ENCODE data around the gene TMEM190.
A peak's percentile ranks its signal among the peaks of the same experiment; 100 is the strongest.
"Not testable (repeated sequence)": the region's sequence is repeated elsewhere in the genome, so short reads cannot be mapped to it uniquely, and the experiment has no call there.

The TMEM190 gene

DNA sequence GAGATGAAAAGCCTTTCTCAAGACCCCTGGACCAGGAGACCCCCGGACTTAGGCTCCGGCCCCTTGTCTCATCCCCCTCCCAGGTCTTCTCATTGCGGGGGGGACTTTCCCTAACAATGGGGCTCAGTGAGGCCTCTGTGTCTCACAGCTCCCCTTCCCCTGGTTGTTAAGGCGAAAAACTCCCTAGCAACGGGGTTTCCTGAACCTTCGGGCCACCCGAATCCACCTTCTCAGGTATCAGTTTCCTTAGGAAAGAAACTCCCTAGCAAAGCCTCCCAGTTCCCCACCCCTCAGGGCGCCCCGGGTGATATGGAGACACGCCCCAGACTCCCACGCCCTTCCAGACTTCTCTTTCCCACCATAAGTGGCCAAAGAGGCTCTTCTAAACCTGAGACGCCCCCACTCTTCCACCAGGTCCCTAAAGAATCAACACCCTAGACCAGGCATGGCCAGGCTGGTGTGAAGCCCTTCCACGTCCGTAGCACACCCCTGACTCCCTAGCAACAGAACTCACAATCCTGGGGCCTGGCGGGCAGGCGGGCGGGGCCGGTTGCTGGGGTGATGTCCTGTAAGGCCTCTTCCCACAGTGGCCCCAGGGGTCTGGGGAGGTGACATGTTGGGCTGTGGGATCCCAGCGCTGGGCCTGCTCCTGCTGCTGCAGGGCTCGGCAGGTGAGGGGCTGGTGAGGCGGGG is at the start of gene TMEM190:
TMEM190 (plus strand) TSS at position 586 of the 693 bp plus-strand sequence; CDS start at position 614, 28 bp downstream.
- no peak for DNase-seq

DNA sequence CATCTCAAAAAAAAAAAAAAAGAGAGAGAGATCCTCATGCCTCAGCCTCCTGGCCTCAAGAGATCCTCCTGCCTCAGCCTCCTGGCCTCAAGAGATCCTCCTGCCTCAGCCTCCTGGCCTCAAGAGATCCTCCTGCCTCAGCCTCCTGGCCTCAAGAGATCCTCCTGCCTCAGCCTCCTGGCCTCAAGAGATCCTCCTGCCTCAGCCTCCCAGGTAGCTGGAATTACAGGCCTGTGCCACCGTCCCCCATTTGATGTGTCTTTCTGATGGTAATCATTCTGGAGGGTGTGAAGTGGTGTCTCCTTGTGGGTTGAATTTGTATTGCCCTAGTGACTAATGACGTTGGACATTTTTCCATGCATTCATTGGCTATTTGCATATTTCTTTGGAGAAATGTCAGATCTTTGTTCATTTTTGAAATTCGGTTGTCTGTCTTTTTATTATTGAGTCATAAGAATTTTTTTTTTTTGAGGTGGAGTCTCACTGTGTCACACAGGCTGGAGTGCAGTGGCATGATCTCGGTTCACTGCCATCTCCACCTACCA is 47.8 kb upstream of the TMEM190 start:
- not testable (repeated sequence) for DNase-seq

DNA sequence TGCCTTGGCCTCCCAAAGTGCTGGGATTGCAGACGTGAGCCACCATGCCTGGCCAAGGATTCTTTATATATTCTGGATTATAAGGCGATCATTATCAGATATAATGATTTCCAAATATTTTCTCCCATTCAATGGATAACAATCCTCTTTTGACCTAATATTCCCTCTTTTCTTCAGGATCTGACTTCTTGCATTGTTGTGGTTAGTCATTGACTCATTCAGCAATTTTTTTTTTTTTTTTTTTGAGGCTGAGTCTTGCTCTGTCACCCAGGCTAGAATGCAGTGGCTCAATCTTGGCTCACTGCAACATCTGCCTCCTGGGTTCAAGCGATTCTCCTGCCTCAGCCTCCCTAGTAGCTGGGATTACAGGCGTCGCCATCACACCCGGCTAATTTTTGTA is 46.8 kb upstream of the TMEM190 start:
- DNase-seq = not testable (repeated sequence)

DNA sequence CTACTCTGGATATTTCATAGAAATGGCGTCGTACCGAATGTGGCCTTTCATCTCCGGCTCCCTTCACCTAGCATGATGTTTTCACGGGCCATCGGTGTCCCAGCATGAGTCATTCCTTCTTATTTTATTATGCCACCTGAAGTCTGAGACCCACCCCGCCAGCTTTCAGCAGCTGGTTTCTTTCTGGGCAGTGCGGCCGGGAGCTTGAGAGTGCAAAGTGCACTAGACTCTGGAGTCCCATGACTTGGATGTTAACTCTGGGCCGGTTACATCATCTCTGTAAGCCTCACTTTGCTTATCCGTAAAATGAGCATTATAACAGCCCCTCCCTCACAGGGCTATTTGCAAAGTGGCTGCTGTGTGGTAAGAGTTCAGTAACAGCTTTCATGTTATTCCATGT is 42.8 kb upstream of the TMEM190 start:
- DNase-seq = no peak

DNA sequence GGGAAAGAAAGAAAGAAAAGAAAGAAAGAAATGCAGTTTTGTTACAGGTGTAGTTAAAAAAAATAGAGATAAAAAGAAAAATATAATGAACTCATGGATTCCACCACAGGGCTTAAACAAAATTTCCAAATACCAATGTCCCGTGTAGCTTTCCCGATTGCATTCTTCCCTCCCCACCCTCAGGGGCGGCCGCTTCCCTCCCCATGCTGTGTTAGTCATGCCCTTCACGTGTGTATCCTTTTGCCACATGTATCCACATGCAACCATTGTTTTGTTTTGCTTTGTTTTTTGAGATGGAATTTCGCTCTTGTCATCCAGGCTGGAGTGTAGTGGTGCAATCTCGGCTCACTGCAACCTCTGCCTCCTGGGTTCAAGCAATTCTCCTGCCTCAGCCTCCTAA is 40.5 kb upstream of the TMEM190 start:
- no peak for DNase-seq

DNA sequence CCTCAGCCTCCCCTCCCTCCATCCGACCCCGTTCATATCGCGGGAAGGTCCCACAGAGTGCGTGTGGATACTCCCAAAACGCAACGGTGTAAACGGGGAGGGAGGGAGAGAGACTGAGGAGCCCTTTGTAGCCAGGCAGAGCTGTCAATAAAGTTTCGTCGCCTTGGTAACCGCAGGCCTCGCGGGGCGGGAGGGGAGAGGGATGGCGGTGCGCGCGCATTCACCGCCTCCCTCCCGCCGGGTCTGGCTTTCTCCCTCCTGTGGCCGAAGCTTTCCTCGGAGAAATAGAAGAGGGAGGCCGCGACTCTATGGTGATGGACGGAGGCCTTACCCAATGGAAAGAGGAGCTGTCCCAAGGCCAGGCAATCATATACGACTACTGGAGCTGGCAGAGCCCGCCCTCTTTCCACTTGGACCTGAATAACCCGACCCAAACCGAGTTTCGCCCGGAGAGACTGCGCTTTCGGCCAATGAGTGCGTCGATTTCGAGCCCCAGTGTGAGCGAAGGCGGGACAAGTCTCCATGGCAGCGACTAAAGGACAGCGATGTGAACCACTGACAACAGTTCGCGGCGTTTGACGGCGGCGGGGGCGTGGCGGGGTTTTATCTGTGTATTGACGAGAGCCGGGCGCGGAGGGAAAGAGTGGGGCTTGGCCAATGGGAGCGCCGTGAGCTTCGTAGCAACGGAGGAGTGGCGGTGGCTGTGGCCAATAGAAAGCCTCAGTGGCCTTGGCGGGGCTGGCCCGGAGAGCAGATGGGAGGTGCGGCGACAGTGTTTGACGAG is 37.3 kb upstream of the TMEM190 start, which contains the start of gene KMT5C:
KMT5C (plus strand) TSS at position 772 of the 784 bp plus-strand sequence. CDS start 2,061 bp downstream, outside the sequence.
- peak; percentile 100 for DNase-seq

DNA sequence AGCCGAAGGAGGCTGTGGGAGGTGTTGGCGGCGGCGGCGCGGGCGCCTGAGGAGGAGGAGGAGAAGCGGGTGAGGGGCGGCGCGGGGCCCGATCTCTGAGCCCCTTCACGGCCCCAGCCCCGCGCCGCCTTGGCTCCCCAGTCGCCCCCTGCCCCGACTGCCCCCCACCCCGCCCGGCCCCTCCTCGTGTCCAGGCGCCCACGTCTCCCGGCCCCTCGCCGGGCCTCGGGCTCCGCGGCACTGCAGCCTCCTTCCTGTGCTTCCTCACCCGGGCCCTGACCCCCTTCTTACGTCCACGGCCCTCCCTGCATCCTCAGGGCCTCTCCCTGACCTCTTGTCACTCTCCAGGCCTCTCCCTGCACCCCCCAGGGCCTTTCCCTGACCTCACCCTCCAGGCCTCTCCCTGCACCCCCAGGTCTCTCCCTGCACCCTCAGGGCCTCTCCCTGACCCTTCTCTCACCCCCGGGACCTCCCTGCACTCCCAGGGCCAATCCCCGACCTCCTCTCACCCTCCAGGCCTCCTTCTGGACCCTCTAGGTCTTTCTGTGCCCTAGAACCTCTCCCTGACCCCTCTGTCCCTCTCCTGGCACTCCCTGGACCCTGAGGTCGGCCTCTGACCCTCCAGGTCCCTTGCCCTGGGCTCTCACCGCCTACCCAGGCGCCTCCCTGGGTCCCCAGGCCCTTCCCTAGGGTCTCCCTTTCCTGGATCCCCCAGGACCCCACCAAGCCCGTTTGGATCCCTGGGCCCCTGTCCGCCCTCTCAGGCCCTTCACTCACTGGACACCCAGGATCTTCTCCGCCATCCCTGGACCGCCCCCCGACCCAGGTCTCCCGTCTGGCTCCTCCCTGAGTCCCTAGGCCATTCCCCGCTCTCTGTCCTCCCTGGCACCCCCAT is 36.5 kb upstream of the TMEM190 start:
- no peak for DNase-seq

DNA sequence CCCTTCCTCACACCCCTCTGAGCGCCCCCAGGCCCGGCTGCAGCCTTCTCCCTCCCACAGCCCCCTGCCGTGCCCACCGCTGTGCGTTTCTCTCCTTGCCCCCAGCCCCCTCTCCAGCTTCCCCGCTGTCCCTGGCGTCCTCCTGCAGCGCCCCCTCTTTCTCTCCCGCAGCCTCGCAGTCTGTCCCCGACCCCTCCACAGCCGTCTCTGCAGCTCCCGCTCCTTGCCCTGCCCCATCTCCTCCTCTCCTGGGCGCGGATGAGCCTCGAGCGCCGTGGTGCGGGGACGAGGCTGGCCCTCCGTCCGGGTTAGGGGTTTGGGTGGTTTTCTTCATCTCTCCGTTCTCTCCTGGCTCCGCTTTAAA is 35.9 kb upstream of the TMEM190 start:
- DNase-seq = no peak

DNA sequence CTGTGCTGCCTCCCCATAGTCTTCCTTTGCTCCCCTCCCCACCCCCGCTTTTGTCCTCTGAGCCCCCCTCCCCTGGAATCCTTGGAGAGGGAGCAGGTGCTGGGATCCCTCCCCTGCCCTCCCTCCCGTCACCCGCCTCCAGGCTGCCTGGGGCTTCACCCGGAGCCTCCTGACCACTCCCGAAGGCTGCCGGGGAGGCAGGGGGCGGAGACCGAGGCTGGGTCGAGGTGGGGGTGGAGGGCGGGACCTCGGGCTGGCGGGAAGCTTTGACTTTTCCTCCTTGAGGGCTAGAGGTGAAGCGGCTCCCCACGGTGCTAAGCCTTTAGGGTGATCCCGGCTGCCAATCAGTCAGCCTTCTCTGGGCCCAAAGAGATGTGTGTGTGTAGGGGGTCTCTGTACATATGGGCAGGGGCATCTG is 35.4 kb upstream of the TMEM190 start:
- no peak for DNase-seq

DNA sequence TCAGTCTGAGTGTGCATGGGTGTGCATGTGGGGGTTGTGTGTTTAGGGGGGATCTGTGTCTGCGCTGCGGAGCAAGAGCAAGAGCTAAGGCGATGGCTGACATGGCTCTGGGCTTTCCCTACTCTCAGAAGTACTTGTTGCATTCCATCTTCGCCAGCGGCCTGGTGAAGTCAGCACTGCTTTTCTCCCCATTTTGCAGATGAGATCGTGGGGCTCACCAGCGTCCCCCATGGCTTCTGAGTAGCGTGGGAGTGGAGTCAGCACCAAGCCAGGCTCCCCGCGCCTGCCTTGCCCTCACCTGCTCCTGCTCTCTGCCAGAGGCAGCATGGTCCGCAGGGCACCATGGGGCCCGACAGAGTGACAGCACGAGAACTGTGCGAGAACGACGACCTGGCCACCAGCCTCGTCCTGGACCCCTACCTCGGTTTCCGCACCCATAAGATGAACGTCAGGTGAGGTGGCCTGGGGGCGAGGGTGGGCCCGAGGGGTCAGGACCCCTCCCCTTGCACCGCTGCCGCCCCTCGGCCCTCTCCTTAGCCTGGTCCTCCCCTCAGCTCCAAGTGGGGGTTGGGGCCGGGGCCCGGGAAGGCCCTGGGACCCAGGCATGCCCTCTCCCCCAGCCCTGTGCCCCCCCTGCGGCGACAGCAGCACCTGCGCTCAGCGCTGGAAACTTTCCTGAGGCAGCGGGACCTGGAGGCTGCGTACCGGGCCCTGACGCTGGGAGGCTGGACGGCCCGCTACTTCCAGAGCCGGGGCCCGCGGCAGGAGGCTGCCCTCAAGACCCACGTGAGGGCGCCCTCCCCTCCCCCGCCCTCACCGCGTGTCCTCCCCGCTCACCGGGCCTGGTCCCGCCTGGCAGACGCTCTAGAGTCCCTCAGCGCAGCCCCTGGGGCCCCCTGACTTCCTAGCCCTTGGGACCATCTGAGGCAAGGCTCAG is 34.8 kb upstream of the TMEM190 start:
- no peak for DNase-seq

DNA sequence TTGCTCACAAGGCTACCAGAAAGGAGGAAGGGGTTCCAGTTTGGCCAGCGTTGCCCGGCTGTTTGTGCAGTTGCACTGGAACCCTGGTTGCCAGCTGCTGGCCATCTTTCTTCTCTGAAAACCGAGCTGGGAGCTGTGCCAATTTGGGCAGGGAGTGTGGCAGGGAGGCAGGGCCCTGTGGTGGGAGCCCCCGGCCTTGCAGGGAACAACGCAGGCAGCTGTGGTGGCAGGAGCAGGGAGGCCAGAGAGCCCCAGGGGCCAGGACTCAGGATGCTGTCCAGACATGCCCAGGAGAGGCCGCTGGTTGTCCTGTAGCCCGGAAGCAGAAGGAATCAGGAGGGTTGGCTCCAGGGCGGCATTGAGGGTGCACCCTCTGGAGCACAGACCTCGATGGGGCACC is 32.2 kb upstream of the TMEM190 start:
- no peak for DNase-seq

DNA sequence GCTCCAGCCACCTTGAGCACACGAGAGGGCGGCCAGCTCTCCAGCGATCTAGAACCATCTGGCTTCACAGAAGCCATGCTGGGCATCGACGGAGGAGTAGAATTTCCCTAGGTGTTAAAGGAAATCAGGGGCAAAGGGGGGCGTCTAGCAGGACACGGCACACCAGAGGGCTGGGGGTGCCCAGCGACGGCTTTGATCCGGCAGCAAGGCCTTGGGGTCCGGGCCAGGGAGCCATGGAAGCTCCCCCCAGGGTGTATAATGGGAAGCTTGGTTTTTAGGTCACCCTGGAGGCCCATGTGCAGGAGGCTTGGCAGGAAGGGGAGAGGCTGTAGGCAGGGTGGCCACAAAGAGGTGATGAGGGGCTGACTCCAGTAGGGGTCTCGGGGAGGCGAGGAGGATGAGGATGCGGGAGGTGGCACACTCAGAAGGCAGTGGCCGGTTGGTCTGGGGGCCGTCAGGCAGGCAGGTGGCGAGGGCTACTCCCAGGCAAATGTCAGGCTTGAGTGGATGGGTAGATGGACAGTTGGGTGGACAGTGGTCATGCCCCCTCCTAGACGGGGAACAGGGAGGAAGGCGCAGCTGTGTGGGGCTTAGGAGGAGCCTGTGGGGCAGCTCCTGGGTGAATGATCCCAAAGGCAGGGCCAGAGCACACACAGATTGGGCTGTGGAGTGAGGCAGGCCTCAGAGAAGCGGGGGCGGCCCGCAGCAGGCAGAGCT is 31.4 kb upstream of the TMEM190 start:
- DNase-seq = no peak

DNA sequence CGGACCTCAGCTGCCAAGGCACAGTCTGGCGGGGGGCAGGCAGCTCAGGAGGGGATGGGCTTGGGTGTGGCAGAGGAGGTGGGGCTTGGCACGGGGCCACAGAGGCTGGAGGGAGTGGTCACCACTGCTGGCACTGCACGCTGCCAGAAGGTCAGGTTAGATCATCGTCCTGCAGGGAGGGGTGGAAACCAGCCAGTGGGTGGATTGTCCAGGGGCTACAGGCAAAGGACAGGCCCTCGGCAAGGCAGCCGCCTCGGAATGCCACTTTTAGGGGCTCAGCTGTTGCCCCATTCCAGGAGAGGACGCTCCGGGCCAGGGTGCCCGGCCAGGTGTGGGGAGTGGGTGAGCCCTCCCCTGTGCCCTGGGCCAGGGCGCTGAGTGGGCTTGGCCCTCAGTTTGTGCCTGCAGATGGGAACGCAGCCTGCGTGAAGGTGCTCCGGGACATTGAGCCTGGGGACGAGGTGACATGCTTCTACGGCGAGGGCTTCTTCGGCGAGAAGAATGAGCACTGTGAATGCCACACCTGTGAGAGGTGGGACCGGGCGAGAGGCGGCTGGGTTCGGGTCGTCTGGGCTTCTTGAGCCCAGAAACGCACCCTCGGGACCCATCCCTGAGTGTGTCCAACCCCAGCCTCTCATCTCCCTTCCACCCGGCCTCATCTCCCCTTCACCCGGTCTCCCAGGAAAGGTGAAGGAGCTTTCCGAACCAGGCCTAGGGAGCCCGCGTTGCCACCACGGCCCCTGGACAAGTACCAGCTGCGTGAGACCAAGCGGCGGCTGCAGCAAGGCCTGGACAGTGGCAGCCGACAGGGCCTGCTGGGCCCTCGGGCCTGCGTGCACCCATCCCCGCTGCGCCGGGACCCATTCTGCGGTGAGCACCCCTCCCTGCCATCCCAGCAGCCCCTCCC is 30.6 kb upstream of the TMEM190 start:
- no peak for DNase-seq

DNA sequence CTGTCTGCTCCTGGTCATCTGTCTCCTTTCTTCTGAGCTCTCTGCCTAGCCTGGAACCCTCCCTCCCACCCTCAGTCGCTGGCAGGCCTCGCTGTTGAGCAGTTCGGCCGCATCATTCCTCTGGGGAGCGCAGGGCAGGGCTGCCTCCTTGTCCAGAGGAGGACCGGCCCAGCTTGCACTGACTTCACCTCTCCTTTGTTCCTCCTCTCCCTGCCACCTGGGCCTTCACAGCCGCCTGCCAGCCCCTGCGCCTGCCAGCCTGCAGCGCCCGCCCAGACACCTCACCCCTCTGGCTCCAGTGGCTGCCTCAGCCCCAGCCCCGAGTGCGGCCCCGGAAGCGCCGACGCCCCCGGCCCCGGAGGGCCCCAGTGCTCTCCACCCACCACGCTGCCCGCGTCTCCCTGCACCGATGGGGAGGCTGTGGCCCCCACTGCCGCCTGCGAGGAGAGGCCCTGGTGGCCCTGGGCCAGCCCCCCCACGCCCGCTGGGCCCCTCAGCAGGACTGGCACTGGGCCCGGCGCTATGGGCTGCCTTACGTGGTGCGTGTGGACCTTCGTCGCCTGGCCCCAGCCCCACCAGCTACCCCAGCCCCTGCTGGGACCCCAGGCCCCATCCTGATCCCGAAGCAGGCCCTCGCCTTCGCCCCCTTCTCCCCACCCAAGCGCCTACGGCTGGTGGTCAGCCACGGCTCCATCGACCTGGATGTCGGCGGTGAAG is 29.7 kb upstream of the TMEM190 start:
- no peak for DNase-seq

DNA sequence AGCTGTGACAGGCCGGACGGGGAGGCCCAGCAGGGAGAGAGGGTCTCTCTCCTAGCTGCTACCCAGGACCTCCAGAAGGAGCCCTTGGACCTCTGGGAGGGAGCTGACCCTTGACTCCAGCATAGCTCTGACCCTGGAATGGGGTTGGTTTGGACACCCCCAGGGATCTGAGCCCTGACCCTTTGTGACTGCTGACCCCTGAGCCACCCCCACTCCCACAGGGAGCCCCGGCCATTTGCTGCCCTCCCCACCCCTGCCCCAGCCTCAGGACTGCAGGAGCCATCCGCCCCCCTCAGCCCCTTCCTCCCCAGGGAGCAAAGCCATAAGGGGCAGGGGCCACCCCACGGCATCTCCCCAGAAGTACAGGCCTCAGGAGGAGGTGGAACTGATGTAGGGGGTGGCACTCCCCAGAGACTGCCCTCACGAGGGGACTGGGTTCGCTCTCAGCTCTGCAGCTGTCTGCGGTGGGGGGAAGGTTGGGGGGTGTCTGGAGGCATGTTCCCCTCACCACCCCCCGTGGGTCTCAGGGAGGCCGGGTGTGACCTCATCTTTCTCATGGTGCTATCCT is 29.1 kb upstream of the TMEM190 start:
- DNase-seq = no peak

DNA sequence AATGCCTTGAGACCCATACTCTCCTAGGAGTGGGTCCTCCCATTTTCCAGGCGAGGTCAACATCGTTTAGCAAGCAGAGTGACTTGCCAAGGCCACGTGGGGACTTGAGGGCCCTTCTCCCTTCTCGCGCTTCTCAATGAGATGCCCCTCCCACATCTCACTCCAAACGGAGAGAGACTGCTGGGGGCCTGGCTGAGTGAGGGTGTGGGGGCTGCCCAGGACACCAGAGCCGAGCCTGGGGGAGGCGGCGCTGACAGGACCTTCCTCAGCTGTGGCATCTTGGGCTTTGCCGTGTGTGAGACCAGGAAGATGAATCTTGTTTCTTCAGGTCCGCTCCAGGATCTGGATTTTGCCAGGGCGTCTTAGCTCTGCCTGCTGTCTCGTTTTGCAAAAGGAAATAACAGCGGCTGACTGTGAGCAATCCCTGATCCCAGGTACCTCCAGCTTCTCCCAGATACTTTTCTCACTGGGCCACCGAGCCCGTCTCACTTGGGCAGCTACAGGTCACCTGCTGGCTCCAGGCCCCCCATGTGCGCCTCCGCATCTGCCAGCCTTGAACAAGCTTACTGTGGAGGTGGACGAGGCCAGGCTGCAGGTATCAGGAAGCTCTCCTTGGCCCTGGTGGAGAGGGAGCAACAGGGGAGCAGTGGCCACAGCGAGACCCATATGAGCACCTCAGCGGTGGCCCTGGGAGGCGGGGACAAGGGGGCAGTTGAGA is 28.1 kb upstream of the TMEM190 start:
- DNase-seq = no peak

DNA sequence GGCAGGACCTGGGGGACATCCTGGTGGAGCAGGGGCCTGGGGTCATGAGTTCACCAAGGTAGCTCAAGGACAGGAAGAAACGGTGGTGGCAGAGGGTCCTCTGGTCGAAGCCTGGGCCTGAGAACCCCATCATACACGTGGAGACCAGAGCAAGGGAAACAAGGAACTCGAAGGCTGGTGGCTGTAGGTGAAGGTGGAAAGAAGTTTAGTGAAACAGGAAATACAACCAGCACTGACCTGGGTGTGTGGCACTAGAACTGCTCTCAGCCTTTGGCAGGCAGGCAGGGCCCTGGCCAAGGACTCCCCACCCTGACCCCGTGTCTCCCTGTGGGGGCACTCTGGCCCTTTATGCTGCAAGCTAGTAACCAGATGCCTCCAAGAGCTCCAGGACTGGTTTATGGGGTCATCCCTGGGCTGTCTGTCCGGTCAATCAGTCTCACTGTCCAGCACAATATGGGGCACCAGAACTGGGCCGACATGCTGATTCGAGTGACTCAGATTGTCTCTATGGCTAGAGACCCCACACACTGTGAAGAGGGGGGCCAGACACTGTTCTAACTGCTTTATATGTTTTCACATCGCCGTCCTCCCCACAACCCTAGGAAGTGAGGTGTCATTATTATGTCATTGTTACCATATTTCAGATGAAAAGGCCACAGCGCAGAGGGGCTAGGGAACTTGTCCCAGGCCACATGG is 25.9 kb upstream of the TMEM190 start:
- no peak for DNase-seq

DNA sequence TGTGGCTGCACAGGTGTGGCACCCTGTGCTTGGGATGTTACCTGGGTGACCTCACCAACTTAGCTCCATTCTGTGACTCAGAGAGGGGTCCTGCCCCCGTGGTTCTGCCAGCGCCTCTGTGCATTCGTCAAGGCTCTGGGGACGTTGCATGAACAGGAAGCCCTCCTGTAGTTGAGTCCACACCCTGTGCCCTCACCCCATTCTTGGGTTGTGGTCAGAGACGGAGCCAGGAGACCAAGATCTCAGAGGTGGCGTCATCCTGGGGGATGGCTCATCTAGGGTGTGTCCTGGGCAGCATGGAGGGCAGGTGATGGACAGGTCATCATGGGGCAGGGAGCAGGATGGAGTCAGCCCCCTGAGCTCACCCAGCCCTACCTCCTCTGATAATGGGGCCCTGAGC is 24.6 kb upstream of the TMEM190 start:
- DNase-seq = no peak
